Fibroblast of upper back skin (primary cell): ENCODE measurements around the gene DCLK1.
A peak's percentile ranks its signal among the peaks of the same experiment; 100 is the strongest.

Experiments
- DNase-seq: peaks from one replicate; pipeline ENCODE4 v3.0.0-alpha.2; 2013

The DCLK1 gene

DNA sequence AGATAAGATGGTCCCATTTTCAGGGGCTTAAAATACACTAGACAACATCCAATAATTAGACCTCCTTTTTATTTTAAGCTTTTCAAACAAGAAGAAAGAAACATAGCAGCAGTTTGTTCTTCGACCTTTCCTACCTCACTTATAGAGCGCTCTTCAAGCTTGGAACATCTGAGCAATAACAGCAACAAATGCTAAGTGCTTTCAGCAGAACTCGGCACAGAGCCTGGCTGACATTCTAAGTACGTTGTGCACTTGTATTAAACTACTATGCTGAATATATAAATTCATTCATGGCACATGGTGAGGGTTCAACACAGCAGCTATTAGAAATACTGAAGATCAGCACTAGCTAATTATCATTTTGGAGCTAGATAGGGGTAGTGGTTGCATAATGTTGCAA lies 398.6 kb downstream of the DCLK1 start:
- DNase-seq = no peak

GRCh38 chr13:35731471-35731870 lies 399.7 kb downstream of the DCLK1 start:
- DNase-seq = no peak

DNA sequence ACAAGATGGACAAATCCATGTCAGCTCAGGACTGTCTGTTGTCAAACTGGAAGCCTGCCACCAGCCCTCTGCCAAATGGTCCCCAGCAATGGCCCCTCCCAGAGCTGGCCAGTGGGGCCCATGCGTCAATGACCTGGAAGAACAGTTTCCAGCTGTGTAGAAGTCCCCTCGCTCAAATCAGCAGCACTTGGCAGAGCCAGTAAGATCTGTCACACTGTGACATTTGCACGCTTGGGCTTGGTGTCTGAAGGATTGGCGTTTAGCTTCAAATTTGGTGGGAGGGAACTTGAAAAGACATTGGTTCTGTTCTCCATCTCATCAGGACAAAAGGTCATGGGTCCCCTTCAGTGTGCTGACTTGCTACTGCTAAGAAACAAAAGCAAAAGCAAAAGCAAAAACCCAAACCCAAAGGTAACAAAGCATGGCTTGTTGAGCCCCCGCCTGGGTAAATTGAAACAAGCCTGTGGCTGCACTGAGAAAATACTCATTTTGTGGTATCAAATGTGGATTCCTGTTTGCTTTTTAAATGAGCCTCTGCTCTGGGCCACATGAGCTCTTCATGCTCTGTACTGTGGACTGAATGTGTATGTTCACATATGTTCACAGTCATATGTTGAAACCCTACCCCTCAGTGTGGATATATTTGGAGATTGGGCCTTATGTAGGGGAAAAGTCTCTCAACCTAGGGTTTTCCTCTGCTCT lies 401.1 kb downstream of the DCLK1 start:
- no peak for DNase-seq

GRCh38 chr13:35727881-35728280 lies 403.3 kb downstream of the DCLK1 start:
- DNase-seq = no peak

GRCh38 chr13:35724446-35724845 lies 406.7 kb downstream of the DCLK1 start:
- peak; percentile 75 for DNase-seq

- DNase-seq = peak; percentile 78
Observed at GRCh38 chr13:35723821-35724220, 407.4 kb downstream of the DCLK1 start.

GRCh38 chr13:35723053-35723461 lies 408.1 kb downstream of the DCLK1 start:
- DNase-seq = peak; percentile 35

DNA sequence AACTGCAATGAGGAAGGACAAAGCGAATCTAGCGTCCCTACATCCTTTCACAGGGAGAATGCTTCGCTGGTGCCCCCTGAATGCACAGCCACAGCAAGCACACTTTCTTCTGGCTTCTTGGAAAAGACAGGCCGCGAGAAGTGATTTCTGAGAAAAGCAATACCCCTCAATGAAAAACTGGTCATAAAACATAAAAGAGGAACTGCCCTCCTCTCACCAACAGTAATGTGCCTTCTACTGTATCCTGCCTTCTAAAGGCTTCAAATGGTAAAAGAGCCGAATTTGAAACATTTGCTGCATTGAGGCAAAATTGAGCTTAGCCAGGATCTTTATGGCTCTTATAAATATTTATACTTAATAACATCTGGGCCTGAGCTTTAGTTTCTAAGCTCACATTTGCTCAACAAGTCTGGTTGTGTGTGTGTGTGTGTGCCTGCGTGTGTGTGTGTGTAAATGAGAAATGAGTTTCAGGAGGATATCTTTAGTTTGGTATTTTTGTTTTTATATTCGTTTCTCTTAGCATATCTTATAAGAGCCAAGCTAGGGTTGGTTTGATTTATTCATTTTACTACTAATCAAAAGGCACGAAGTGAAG lies 408.6 kb downstream of the DCLK1 start:
- no peak for DNase-seq

GRCh38 chr13:35720690-35721554 lies 410.3 kb downstream of the DCLK1 start:
- DNase-seq = peak; percentile 74

- DNase-seq = no peak
Observed at GRCh38 chr13:35720290-35720689, 410.9 kb downstream of the DCLK1 start.
